Gastrocnemius medialis (tissue), 4 donors: Measurements from ENCODE around the gene ITGA4.

Source experiments
- POLR2A ChIP-seq, 2 donors: fragments of 450-650 bp; IDR thresholded peaks; one replicate each; pipeline ENCODE4 v1.6.1; 2017; ENCODE audit warnings: antibody characterized with exemption in 2 of 2, mild to moderate bottlenecking in 2 of 2, moderate library complexity in 2 of 2
- TF ChIP-seq, protein P1 (sequence below), 5 experiments: fragments of 450-650 bp in 3 of 5; fragments of 200-600 bp in 2 of 5; sonication (generic) in 2 of 5; IDR thresholded peaks in 4 of 5; conservative IDR thresholded peaks in 1 of 5; 1 replicate in 4 of 5; 2 replicates in 1 of 5; pipeline ENCODE4 v1.5.1; 2016 to 2019; ENCODE audit warnings: antibody characterized with exemption in 5 of 5, mild to moderate bottlenecking in 3 of 5, moderate library complexity in 3 of 5

DNA sequence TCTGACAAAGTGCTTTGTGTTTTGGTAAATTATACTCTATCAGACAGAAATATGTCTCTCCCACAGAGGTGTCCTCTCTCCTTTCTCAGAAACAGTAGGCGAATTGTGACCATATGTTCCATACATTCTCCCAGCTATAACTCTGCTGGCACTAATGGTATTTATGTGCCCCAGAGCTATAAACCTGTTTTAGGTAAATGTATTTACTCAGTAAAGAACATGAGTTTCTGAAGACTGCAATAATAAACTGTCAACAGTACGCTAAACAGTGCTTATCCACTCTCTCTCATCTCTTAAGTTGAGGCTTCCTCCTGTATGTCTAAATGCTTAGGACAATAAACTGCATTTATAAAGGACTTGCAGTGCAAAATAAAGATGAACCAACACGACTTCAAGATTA, 58.5 kb downstream of the ITGA4 start:
- TF ChIP-seq, protein P1, sequence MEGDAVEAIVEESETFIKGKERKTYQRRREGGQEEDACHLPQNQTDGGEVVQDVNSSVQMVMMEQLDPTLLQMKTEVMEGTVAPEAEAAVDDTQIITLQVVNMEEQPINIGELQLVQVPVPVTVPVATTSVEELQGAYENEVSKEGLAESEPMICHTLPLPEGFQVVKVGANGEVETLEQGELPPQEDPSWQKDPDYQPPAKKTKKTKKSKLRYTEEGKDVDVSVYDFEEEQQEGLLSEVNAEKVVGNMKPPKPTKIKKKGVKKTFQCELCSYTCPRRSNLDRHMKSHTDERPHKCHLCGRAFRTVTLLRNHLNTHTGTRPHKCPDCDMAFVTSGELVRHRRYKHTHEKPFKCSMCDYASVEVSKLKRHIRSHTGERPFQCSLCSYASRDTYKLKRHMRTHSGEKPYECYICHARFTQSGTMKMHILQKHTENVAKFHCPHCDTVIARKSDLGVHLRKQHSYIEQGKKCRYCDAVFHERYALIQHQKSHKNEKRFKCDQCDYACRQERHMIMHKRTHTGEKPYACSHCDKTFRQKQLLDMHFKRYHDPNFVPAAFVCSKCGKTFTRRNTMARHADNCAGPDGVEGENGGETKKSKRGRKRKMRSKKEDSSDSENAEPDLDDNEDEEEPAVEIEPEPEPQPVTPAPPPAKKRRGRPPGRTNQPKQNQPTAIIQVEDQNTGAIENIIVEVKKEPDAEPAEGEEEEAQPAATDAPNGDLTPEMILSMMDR (IDR thresholded peaks at IDR 0.05 in 4 of 5, conservative IDR thresholded peaks at IDR 0.05 in 1 of 5), result no peak
- TF ChIP-seq POLR2A (IDR thresholded peaks at IDR 0.05), result no peak
